ENCODE data around the gene RTP5. TPM values are rescaled to one million over a fixed set of nuclear protein-coding genes. Genes with fewer than 3 reads are reported as not detected.

The RTP5 gene
- total and polyA plus RNA-seq, 5 donors, result 0.05 TPM; not detected in 4

GRCh38 chr2:241844831-241845578 is 24.5 kb upstream of the RTP5 start:
- Histone ChIP-seq H3K4me3 (ENCODE audit: low read length) (no peak overlapping the region), H3K4me1 (ENCODE audit: control insufficient read depth, insufficient read depth, low read length) (no peaks in the 10 kb centered on the region), H3K27me3 (ENCODE audit: control insufficient read depth, insufficient read depth) (no peaks in the 10 kb centered on the region), H3K9me3 (ENCODE audit: control insufficient read depth, low read length) (no peaks in the 10 kb centered on the region), H3K27ac (ENCODE audit: low read length) (no peak overlapping the region)
- 88% methylated on average over 37 of the region's 37 CpGs for WGBS
- intact Hi-C loops (cut with DNase I), result no loop called here
- DNase-seq (peak in 1 of 3 donors; percentile 62), ATAC-seq (no peak)

- H3K4me3 ChIP-seq (ENCODE audit: low read length), result no peak overlapping the region
- no peak for ATAC-seq
- H3K4me1 ChIP-seq (ENCODE audit: control insufficient read depth, insufficient read depth, low read length), result no peaks in the 10 kb centered on the region
- H3K27ac ChIP-seq (ENCODE audit: low read length), result no peak overlapping the region
- H3K9me3 ChIP-seq (ENCODE audit: control insufficient read depth, low read length), result no peaks in the 10 kb centered on the region
- intact Hi-C loops (cut with DNase I), result no loop called here
- no peaks in the 10 kb centered on the region for H3K27me3 ChIP-seq (ENCODE audit: control insufficient read depth, insufficient read depth)
- 91% methylated on average over 22 of the region's 22 CpGs for WGBS
- no peak for DNase-seq
Measured at GRCh38 chr2:241846406-241846805, 23.1 kb upstream of the RTP5 start.

- WGBS, result 84% methylated on average over 38 of the region's 39 CpGs
- H3K27me3 ChIP-seq (ENCODE audit: control insufficient read depth, insufficient read depth), result no peaks in the 10 kb centered on the region
- intact Hi-C loops (cut with DNase I), result no loop called here
- H3K4me3 ChIP-seq (ENCODE audit: low read length), result no peak overlapping the region
- peak in 1 of 3 donors; percentile 66 for DNase-seq
- H3K4me1 ChIP-seq (ENCODE audit: control insufficient read depth, insufficient read depth, low read length), result no peaks in the 10 kb centered on the region
- H3K27ac ChIP-seq (ENCODE audit: low read length), result no peak overlapping the region
- ATAC-seq, result peak in 1 of 2 donors; percentile 6
- H3K9me3 ChIP-seq (ENCODE audit: control insufficient read depth, low read length), result no peaks in the 10 kb centered on the region
Measured at GRCh38 chr2:241848761-241849615, 20.5 kb upstream of the RTP5 start.

GRCh38 chr2:241849616-241850543 is 19.6 kb upstream of the RTP5 start:
- Histone ChIP-seq H3K4me1 (ENCODE audit: control insufficient read depth, insufficient read depth, low read length) (no peaks in the 10 kb centered on the region), H3K4me3 (ENCODE audit: low read length) (no peak overlapping the region), H3K9me3 (ENCODE audit: control insufficient read depth, low read length) (no peaks in the 10 kb centered on the region), H3K27ac (ENCODE audit: low read length) (no peak overlapping the region), H3K27me3 (ENCODE audit: control insufficient read depth, insufficient read depth) (no peaks in the 10 kb centered on the region)
- ATAC-seq, result no peak
- WGBS, result 89% methylated on average over 16 of the region's 16 CpGs
- peak in 1 of 3 donors; percentile 43 for DNase-seq
- intact Hi-C loops (cut with DNase I), result no loop called here

GRCh38 chr2:241850544-241851324 is 18.8 kb upstream of the RTP5 start:
- no peaks in the 10 kb centered on the region for H3K27me3 ChIP-seq (ENCODE audit: control insufficient read depth, insufficient read depth)
- no peak for ATAC-seq
- 94% methylated on average over 27 of the region's 27 CpGs for WGBS
- peak in 1 of 3 donors; percentile 38 for DNase-seq
- no peaks in the 10 kb centered on the region for H3K4me1 ChIP-seq (ENCODE audit: control insufficient read depth, insufficient read depth, low read length)
- H3K27ac ChIP-seq (ENCODE audit: low read length), result no peak overlapping the region
- no peak overlapping the region for H3K4me3 ChIP-seq (ENCODE audit: low read length)
- intact Hi-C loops (cut with DNase I), result no loop called here
- H3K9me3 ChIP-seq (ENCODE audit: control insufficient read depth, low read length), result no peaks in the 10 kb centered on the region

DNA sequence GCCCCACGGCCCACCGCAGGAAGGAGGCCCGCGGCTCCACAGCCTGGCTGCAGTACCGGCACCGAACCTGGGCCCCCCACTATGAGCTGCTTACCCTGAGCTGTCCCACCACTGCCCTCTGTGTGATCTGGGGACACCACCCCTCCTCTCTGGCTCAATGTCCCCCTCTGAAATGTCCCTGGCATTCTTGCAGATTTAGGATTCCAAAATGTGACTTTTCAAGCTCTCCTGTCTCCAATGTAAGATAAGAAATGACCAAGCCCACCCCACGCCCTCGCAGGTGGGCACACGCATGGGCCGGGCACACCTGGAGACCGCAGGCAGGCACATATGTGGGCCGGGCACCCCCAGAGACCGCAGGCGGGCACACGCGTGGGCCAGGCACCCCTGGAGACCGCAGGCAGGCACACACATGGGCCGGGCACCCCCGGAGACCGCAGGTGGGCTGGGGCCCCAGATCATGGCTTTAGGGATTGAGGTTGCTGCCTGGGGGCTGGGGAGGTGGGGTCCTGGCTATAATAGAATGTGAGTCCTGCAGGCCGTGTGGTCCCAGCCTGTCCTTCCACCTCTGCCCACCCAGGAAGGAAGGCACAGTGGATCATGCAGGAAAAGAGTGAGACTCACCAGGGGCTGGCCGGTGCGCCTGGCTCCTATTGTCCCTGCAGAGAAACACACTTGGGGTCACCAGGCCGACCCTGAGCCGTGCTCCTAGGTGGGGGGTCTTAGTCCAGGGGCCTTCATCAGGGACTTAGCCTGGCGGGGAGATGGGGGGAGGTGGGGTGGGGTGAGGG is 18.0 kb upstream of the RTP5 start:
- peak in 2 of 3 donors; percentile 42 to 45 for DNase-seq
- H3K4me1 ChIP-seq (ENCODE audit: control insufficient read depth, insufficient read depth, low read length), result no peaks in the 10 kb centered on the region
- H3K27me3 ChIP-seq (ENCODE audit: control insufficient read depth, insufficient read depth), result no peaks in the 10 kb centered on the region
- no peaks in the 10 kb centered on the region for H3K9me3 ChIP-seq (ENCODE audit: control insufficient read depth, low read length)
- intact Hi-C loops (cut with DNase I), result no loop called here
- ATAC-seq, result no peak
- no peak overlapping the region for H3K27ac ChIP-seq (ENCODE audit: low read length)
- 93% methylated on average over 26 of the region's 26 CpGs for WGBS
- H3K4me3 ChIP-seq (ENCODE audit: low read length), result no peak overlapping the region

GRCh38 chr2:241852116-241852980 is 17.2 kb upstream of the RTP5 start:
- Histone ChIP-seq H3K4me1 (ENCODE audit: control insufficient read depth, insufficient read depth, low read length) (no peaks in the 10 kb centered on the region), H3K4me3 (ENCODE audit: low read length) (no peak overlapping the region), H3K27me3 (ENCODE audit: control insufficient read depth, insufficient read depth) (no peaks in the 10 kb centered on the region), H3K27ac (ENCODE audit: low read length) (no peak overlapping the region), H3K9me3 (ENCODE audit: control insufficient read depth, low read length) (no peaks in the 10 kb centered on the region)
- WGBS, result 94% methylated on average over 39 of the region's 39 CpGs
- peak in 2 of 3 donors; percentile 45 to 49 for DNase-seq
- ATAC-seq, result no peak
- intact Hi-C loops (cut with DNase I), result no loop called here

DNA sequence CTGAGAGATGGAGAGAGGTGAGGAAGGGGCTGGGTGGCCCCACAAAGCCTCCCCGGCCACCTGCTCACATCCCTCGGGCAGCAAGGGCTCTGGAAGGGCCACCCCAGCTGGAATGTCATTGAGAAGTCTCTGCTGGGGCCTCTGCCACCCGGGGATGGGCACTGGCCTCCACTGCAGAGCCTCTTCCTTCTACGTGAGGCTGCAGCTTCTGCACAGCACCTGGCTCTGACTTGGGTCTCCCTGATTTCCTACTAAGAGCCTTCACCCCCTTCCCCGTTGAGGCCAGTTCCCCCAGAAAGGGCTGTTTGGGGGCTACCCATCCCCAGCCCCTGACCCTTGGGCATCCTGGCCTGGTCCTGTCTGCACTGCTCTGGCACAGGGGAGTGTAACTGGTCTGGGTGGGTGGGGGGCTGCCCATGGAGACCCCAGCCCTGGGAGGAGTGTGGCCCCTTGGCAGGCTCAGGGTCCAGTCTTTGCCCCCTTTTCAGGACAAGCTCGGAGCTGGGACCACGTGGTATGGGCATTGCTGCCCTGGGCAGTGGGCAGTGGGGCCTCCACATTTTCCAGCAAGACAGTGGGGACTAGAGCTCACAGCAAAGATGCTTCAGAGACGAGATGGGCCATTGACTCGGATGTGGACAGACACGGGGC is 16.4 kb upstream of the RTP5 start:
- H3K9me3 ChIP-seq (ENCODE audit: control insufficient read depth, low read length), result no peaks in the 10 kb centered on the region
- no peaks in the 10 kb centered on the region for H3K4me1 ChIP-seq (ENCODE audit: control insufficient read depth, insufficient read depth, low read length)
- no peak overlapping the region for H3K4me3 ChIP-seq (ENCODE audit: low read length)
- intact Hi-C loops (cut with DNase I), result no loop called here
- H3K27ac ChIP-seq (ENCODE audit: low read length), result no peak overlapping the region
- ATAC-seq, result no peak
- 94% methylated on average over 10 of the region's 10 CpGs for WGBS
- no peaks in the 10 kb centered on the region for H3K27me3 ChIP-seq (ENCODE audit: control insufficient read depth, insufficient read depth)
- peak in 1 of 3 donors; percentile 35 for DNase-seq

Measured in right cardiac atrium (tissue), 5 donors.